Activated CD4-positive, alpha-beta memory T cell treated with anti-CD3 and anti-CD28 coated beads for 36 hours (primary cell): ENCODE measurements around the gene LUZP2. TPM values are rescaled to one million over a fixed set of nuclear protein-coding genes. Genes with fewer than 3 reads are reported as not detected.
"Not testable (repeated sequence)": the region's sequence is repeated elsewhere in the genome, so short reads cannot be mapped to it uniquely, and the experiment has no call there.

Experiments
- CTCF ChIA-PET: fragments of 350-600 bp; sonication (Branson Sonifier 250); formaldehyde crosslinking; loops from one replicate; lab custom pipeline; 2021; ENCODE audit warnings: antibody characterized with exemption, inconsistent platforms; lab: Charles Lee
- POLR2A ChIA-PET: fragments of 350-600 bp; sonication (Branson Sonifier 250); formaldehyde crosslinking; loops from one replicate; lab custom pipeline; 2021; ENCODE audit warnings: antibody characterized with exemption; lab: Charles Lee
- DNase-seq: peaks from one replicate; pipeline ENCODE4 v3.0.0-alpha.2; 2020
- H3K27ac Mint-ChIP-seq: one replicate; pipeline ENCODE4 v1.8.0; 2021; ENCODE audit warnings: mixed read lengths
- H3K27me3 Mint-ChIP-seq: one replicate; pipeline ENCODE4 v1.8.0; 2021; ENCODE audit warnings: mixed read lengths
- H3K36me3 Mint-ChIP-seq: one replicate; pipeline ENCODE4 v1.8.0; 2021; ENCODE audit warnings: mixed read lengths
- H3K4me1 Mint-ChIP-seq: one replicate; pipeline ENCODE4 v1.8.0; 2021; ENCODE audit warnings: low read depth, mixed read lengths
- H3K4me3 Mint-ChIP-seq: one replicate; pipeline ENCODE4 v1.8.0; 2021; ENCODE audit warnings: mild to moderate bottlenecking, mixed read lengths
- H3K9me3 Mint-ChIP-seq: one replicate; pipeline ENCODE4 v1.8.0; 2021; ENCODE audit warnings: mixed read lengths
- intact Hi-C: fragments of 100-400 bp; cut with micrococcal nuclease; formaldehyde crosslinking; loops from one replicate; pipeline ENCODE4 v1.15.1; 2023
- total RNA-seq, 2 experiments: library from RNA; stranded (reverse); gene quantifications; one replicate each; pipeline ENCODE4 v1.2.3, GENCODE V29; 2021

LUZP2 gene
- total RNA-seq, 2 experiments from 2014 or later, result not detected

- CTCF ChIA-PET, result no interaction called here
- Mint-ChIP-seq H3K9me3 (peaks cover 25% of the 10 kb centered on the region), H3K4me3 (no peak overlapping the region), H3K4me1 (no peaks in the 10 kb centered on the region), H3K36me3 (no peaks in the 10 kb centered on the region), H3K27me3 (no peaks in the 10 kb centered on the region), H3K27ac (no peak overlapping the region)
- POLR2A ChIA-PET, result no interaction called here
- DNase-seq, result no peak
- intact Hi-C loops, result no loop called here
Measured at GRCh38 chr11:24861440-24861839, 364.6 kb downstream of the LUZP2 start.

DNA sequence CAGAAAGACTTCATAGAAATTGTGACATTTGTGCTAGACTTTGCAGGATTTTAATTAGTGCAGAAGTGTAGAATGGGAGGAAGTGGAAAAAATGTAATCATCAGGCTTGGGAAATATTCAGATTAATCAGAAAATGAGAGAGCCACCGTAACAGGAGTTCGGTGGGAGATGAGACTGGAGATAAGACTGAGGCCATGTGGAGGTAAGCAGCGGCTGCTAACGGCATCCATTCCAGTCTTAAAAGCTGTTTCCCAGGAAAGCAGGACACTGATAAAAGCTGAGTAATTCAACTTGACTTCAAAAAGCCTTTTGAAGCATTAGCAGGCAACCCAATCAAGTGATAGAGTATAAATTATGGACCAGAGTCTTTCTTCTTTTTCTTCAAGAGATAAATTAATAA is 369.9 kb downstream of the LUZP2 start:
- intact Hi-C loops, result no loop called here
- no peaks in the 10 kb centered on the region for H3K4me1 Mint-ChIP-seq
- H3K27ac Mint-ChIP-seq, result no peak overlapping the region
- H3K4me3 Mint-ChIP-seq, result no peak overlapping the region
- no peaks in the 10 kb centered on the region for H3K27me3 Mint-ChIP-seq
- H3K9me3 Mint-ChIP-seq, result peaks cover 14% of the 10 kb centered on the region
- H3K36me3 Mint-ChIP-seq, result no peaks in the 10 kb centered on the region
- no peak for DNase-seq
- POLR2A ChIA-PET, result no interaction called here
- CTCF ChIA-PET, result no interaction called here

- Mint-ChIP-seq H3K4me3 (no peak overlapping the region), H3K4me1 (no peaks in the 10 kb centered on the region), H3K27ac (no peak overlapping the region), H3K27me3 (no peaks in the 10 kb centered on the region), H3K36me3 (no peaks in the 10 kb centered on the region), H3K9me3 (peaks cover 11% of the 10 kb centered on the region)
- DNase-seq, result no peak
- CTCF ChIA-PET, result no interaction called here
- intact Hi-C loops, result no loop called here
- POLR2A ChIA-PET, result no interaction called here
Measured at GRCh38 chr11:24870048-24870447, 373.2 kb downstream of the LUZP2 start.

DNA sequence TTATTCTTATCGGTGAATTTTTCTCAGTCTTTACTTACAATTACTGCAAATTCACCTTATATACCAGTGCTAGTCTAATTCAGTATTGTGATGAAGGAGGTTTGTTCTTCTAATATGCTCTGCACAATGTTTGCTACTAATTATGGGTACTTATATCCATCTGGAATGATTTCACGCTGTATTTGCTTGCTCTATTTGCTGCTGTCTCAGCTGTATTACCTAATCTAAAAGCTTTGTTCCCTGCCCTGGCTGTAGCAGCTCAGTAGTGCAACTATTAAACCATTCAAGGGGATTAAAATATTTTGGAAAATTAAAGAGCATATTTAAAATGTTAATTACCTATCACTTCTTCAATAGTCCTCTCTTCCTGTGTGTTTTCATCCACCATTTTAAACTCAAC is 375.3 kb downstream of the LUZP2 start:
- intact Hi-C loops, result no loop called here
- Mint-ChIP-seq H3K4me3 (no peak overlapping the region), H3K4me1 (no peaks in the 10 kb centered on the region), H3K9me3 (peaks cover 11% of the 10 kb centered on the region), H3K36me3 (no peaks in the 10 kb centered on the region), H3K27me3 (no peaks in the 10 kb centered on the region), H3K27ac (no peak overlapping the region)
- CTCF ChIA-PET, result no interaction called here
- POLR2A ChIA-PET, result no interaction called here
- DNase-seq, result no peak

- H3K27ac Mint-ChIP-seq, result no peak overlapping the region
- no peak for DNase-seq
- no peaks in the 10 kb centered on the region for H3K4me1 Mint-ChIP-seq
- H3K36me3 Mint-ChIP-seq, result no peaks in the 10 kb centered on the region
- CTCF ChIA-PET, result no interaction called here
- POLR2A ChIA-PET, result no interaction called here
- intact Hi-C loops, result no loop called here
- H3K4me3 Mint-ChIP-seq, result no peak overlapping the region
- peaks cover 14% of the 10 kb centered on the region for H3K9me3 Mint-ChIP-seq
- no peaks in the 10 kb centered on the region for H3K27me3 Mint-ChIP-seq
Measured at GRCh38 chr11:24872651-24873311, 375.9 kb downstream of the LUZP2 start.

DNA sequence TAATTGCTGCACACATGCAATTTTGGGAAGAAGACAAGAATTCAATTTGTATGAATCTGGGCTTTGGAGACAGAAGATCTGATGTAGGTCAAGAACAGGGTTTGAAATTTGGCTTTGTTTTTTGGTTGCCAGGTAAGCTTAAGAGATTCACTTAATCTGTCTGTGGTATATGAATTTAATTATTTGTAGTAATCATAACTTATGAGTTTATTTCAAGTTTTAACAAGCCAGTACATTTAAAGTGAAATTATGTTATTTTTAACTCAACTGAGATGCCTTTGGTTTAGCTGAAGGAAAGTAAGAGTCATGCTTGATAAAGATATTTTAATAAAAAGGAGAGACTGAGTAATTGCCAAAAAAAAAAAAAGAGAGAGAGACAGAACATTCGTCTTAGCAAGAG is 384.1 kb downstream of the LUZP2 start:
- DNase-seq, result no peak
- intact Hi-C loops, result no loop called here
- Mint-ChIP-seq H3K27ac (no peak overlapping the region), H3K4me3 (no peak overlapping the region), H3K36me3 (no peaks in the 10 kb centered on the region), H3K9me3 (peaks cover 19% of the 10 kb centered on the region), H3K27me3 (no peaks in the 10 kb centered on the region), H3K4me1 (no peaks in the 10 kb centered on the region)
- CTCF ChIA-PET, result interaction anchor here (0.7 kb wide), 1 partner anchor 12 kb away, joined by 4 read pairs; no protein-coding TSS in a partner anchor
- POLR2A ChIA-PET, result no interaction called here

- H3K27ac Mint-ChIP-seq, result no peak overlapping the region
- intact Hi-C loops, result no loop called here
- no peaks in the 10 kb centered on the region for H3K27me3 Mint-ChIP-seq
- H3K4me1 Mint-ChIP-seq, result no peaks in the 10 kb centered on the region
- H3K4me3 Mint-ChIP-seq, result no peak overlapping the region
- ChIA-PET CTCF (no interaction called here), POLR2A (no interaction called here)
- no peaks in the 10 kb centered on the region for H3K36me3 Mint-ChIP-seq
- peaks cover 12% of the 10 kb centered on the region for H3K9me3 Mint-ChIP-seq
- no peak for DNase-seq
Measured at GRCh38 chr11:24885580-24886173, 388.8 kb downstream of the LUZP2 start.

- H3K36me3 Mint-ChIP-seq, result no peaks in the 10 kb centered on the region
Measured at GRCh38 chr11:24886880-24887619, 390.2 kb downstream of the LUZP2 start.

GRCh38 chr11:24890426-24890825 is 393.6 kb downstream of the LUZP2 start:
- H3K36me3 Mint-ChIP-seq, result no peaks in the 10 kb centered on the region
- intact Hi-C loops, result no loop called here
- ChIA-PET CTCF (no interaction called here), POLR2A (no interaction called here)
- no peak overlapping the region for H3K27ac Mint-ChIP-seq
- no peaks in the 10 kb centered on the region for H3K4me1 Mint-ChIP-seq
- no peaks in the 10 kb centered on the region for H3K27me3 Mint-ChIP-seq
- peaks cover 11% of the 10 kb centered on the region for H3K9me3 Mint-ChIP-seq
- no peak overlapping the region for H3K4me3 Mint-ChIP-seq
- no peak for DNase-seq

More at GRCh38 chr11:24886880-24887619, 390.2 kb downstream of the LUZP2 start:
- peaks cover 12% of the 10 kb centered on the region for H3K9me3 Mint-ChIP-seq
- CTCF ChIA-PET, result interaction anchor here (0.5 kb wide), 1 partner anchor 1159 kb away, joined by 3 read pairs; no protein-coding TSS in a partner anchor
- H3K27ac Mint-ChIP-seq, result no peak overlapping the region
- H3K4me1 Mint-ChIP-seq, result no peaks in the 10 kb centered on the region
- intact Hi-C loops, result no loop called here
- H3K27me3 Mint-ChIP-seq, result no peaks in the 10 kb centered on the region
- no peak overlapping the region for H3K4me3 Mint-ChIP-seq
- POLR2A ChIA-PET, result no interaction called here
- no peak for DNase-seq

DNA sequence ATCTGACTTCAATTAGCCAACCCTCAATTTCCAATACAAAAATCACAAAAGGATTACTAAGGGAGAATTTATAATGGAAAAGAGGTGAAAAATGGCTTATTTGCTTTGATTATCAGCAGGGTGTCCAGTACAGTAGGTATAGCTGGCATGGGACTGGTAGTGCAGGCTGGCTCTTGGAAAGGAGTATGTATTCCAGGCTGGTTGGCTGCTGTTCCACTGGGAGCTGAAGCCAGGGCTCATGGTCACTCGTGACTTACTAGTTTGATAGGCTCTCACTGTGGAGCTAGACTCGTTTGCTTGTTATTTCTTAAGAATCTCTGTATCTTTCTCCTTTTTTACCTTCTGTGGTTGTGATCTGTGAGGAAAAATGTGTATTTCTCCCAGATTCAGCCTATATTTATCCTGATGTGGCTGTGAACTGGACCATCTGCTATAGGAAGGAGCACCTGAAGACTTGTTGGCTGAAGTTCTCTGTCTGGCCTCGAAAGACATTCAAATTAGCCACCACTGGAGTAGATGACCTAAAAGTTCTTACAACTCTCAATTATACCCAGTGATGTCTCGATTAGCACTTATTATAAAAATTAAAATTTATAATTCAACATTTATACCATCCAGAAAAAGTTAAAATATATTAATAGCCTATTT is 395.1 kb downstream of the LUZP2 start:
- CTCF ChIA-PET, POLR2A ChIA-PET: not testable (repeated sequence)

GRCh38 chr11:24896118-24896835 is 399.4 kb downstream of the LUZP2 start:
- Mint-ChIP-seq H3K4me3 (no peak overlapping the region), H3K9me3 (peaks cover 10% of the 10 kb centered on the region)

More for the DNA sequence above, 395.1 kb downstream of the LUZP2 start:
- intact Hi-C loops, H3K4me1 Mint-ChIP-seq, H3K27me3 Mint-ChIP-seq, DNase-seq, H3K4me3 Mint-ChIP-seq, H3K36me3 Mint-ChIP-seq, H3K27ac Mint-ChIP-seq: not testable (repeated sequence)
- H3K9me3 Mint-ChIP-seq, result peaks cover 14% of the 10 kb centered on the region

DNA sequence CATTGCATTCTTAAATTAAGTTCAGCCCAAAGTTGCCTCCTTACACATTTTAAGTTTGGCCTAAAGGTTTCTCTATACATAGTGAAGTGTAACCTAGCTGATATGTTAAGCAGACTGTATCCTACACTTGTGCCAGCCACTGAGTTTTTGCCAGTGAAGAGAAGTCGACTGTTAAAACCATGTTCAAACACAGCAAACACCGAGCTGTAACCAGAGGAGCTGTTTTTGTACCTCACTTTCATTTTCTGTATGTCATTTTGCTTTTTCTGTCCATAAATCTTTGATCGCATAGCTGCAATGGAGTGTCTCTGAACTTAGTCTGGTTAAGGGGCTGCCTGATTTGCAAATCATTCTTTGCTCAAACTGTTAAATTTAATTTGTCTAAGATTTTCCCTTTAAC is 403.7 kb downstream of the LUZP2 start:
- ChIA-PET CTCF (no interaction called here), POLR2A (no interaction called here)
- no peak overlapping the region for H3K27ac Mint-ChIP-seq
- H3K36me3 Mint-ChIP-seq, result no peaks in the 10 kb centered on the region
- peaks cover 7% of the 10 kb centered on the region for H3K9me3 Mint-ChIP-seq
- intact Hi-C loops, result no loop called here
- no peaks in the 10 kb centered on the region for H3K27me3 Mint-ChIP-seq
- no peak overlapping the region for H3K4me3 Mint-ChIP-seq
- no peak for DNase-seq
- H3K4me1 Mint-ChIP-seq, result peaks cover 3% of the 10 kb centered on the region

More at GRCh38 chr11:24896118-24896835, 399.4 kb downstream of the LUZP2 start:
- intact Hi-C loops, result no loop called here
- no peaks in the 10 kb centered on the region for H3K36me3 Mint-ChIP-seq
- no peaks in the 10 kb centered on the region for H3K27me3 Mint-ChIP-seq
- no peak overlapping the region for H3K27ac Mint-ChIP-seq
- POLR2A ChIA-PET, result no interaction called here
- H3K4me1 Mint-ChIP-seq, result peaks cover 3% of the 10 kb centered on the region
- CTCF ChIA-PET, result no interaction called here
- no peak for DNase-seq
